Testis (tissue), 2 donors: ENCODE results near the gene TMEM19.

Experiments
- CTCF ChIP-seq, 3 experiments: fragments of 450-650 bp in 2 of 3; fragments of 200-600 bp in 1 of 3; sonication (generic) in 1 of 3; IDR thresholded peaks; one replicate each; pipeline ENCODE4 v1.5.1; 2016 to 2019; ENCODE audit warnings: antibody characterized with exemption in 3 of 3, mild to moderate bottlenecking in 2 of 3, moderate library complexity in 1 of 3
- POLR2A ChIP-seq: fragments of 450-650 bp; IDR thresholded peaks from one replicate; pipeline ENCODE4 v1.6.1; 2017; ENCODE audit warnings: antibody characterized with exemption, mild to moderate bottlenecking, moderate library complexity

- TF ChIP-seq CTCF (IDR thresholded peaks at IDR 0.05) (no peak), POLR2A (no peak)
Measured at GRCh38 chr12:71685914-71686657, at the start of gene TMEM19.
